OCI-LY1 (cell line): Measurements from ENCODE around the gene RBM48.

Source experiments
- H2AFZ ChIP-seq: fragments of 200-600 bp; sonication (generic), shearing (Covaris generic); 2 replicates; pipeline ENCODE4 v1.6.0; 2014; ENCODE audit warnings: antibody characterized with exemption, mild to moderate bottlenecking, low read length
- H3F3A ChIP-seq: fragments of 200-600 bp; sonication (generic), shearing (Covaris generic); 2 replicates; pipeline ENCODE4 v1.6.0; 2014; ENCODE audit warnings: mild to moderate bottlenecking, antibody characterized with exemption, low read length, moderate library complexity; ENCODE audit not compliant: insufficient read depth
- H3K27ac ChIP-seq: fragments of 200-600 bp; sonication (generic); 2 replicates; pipeline ENCODE4 v1.5.1; 2014; ENCODE audit warnings: low read length, mixed run types, mild to moderate bottlenecking, low read depth; ENCODE audit not compliant: poor library complexity, severe bottlenecking
- H3K27me3 ChIP-seq: fragments of 200-600 bp; sonication (generic); 2 replicates; pipeline ENCODE4 v1.6.0; 2014; ENCODE audit warnings: antibody characterized with exemption, mild to moderate bottlenecking, low read length, moderate library complexity; ENCODE audit not compliant: insufficient read depth
- H3K36me3 ChIP-seq: fragments of 200-600 bp; sonication (generic); 2 replicates; pipeline ENCODE4 v1.6.1; 2014; ENCODE audit warnings: mild to moderate bottlenecking, antibody characterized with exemption, low read length, moderate library complexity, mixed read lengths; ENCODE audit not compliant: insufficient read depth
- H3K4me1 ChIP-seq: fragments of 200-600 bp; sonication (generic); 2 replicates; pipeline ENCODE4 v1.5.1; 2014; ENCODE audit warnings: mild to moderate bottlenecking, low read length, moderate library complexity; ENCODE audit not compliant: insufficient read depth, severe bottlenecking
- H3K4me2 ChIP-seq: fragments of 200-600 bp; sonication (generic), shearing (Covaris generic); 2 replicates; pipeline ENCODE4 v1.6.1; 2014; ENCODE audit warnings: low read length
- H3K4me3 ChIP-seq: fragments of 200-600 bp; sonication (generic); 2 replicates; pipeline ENCODE4 v1.5.1; 2014; ENCODE audit warnings: low read length, low read depth, mild to moderate bottlenecking, mixed read lengths; ENCODE audit not compliant: poor library complexity, severe bottlenecking
- H3K79me2 ChIP-seq: fragments of 200-600 bp; shearing (Covaris generic); 2 replicates; pipeline ENCODE4 v1.6.1; 2016; ENCODE audit warnings: mixed run types, low read length, mixed read lengths; ENCODE audit not compliant: insufficient read depth
- H3K9ac ChIP-seq: fragments of 200-600 bp; sonication (generic), shearing (Covaris generic); 2 replicates; pipeline ENCODE4 v1.6.1; 2014; ENCODE audit warnings: mild to moderate bottlenecking, low read length, mixed read lengths
- H3K9me2 ChIP-seq: fragments of 200-600 bp; sonication (generic), shearing (Covaris generic); 2 replicates; pipeline ENCODE4 v1.6.1; 2014; ENCODE audit warnings: low read depth, mild to moderate bottlenecking, low read length, mixed read lengths
- H3K9me3 ChIP-seq: fragments of 200-600 bp; shearing (Covaris generic); 2 replicates; pipeline ENCODE4 v1.6.1; 2014; ENCODE audit warnings: low read length, mixed read lengths
- H4K20me1 ChIP-seq: fragments of 200-600 bp; sonication (generic), shearing (Covaris generic); 2 replicates; pipeline ENCODE4 v1.6.0; 2016; ENCODE audit warnings: mild to moderate bottlenecking, low read length; ENCODE audit not compliant: insufficient read depth
- EZH2 ChIP-seq: fragments of 200-600 bp; sonication (generic), shearing (Covaris generic); IDR thresholded peaks from 2 replicates; pipeline ENCODE4 v1.8.0; 2017; ENCODE audit warnings: borderline replicate concordance, mixed run types, mild to moderate bottlenecking, antibody characterized with exemption, low read length, moderate library complexity, mixed read lengths
- TF ChIP-seq, protein P1 (sequence below): fragments of 200-600 bp; sonication (generic), shearing (Covaris generic); IDR thresholded peaks from 2 replicates; pipeline ENCODE4 v1.5.1; 2017; ENCODE audit warnings: mild to moderate bottlenecking, antibody characterized with exemption, low read length, moderate library complexity, mixed read lengths

RBM48 gene

DNA sequence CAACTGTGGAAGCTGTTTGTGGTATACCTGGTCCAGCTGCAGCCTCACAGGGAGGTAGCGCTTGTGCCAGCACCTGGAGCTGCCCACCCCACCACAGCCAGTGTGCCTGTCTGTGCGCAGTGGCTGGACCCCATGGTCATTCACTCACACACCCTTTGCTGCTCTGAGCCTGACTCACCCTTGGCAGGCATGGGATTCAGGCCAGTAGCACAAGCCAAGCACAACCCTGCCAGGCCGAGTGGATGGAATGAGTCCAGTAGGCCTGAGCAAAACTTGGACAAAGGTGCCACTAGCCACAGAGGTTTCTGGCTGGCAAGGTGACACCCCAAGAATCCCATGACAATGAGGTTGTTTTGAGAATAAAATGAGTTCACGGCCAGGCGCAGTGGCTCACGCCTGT, 19.0 kb downstream of the RBM48 start:
- Histone ChIP-seq H3K36me3 (no peaks in the 10 kb centered on the region), H2AFZ (no peak overlapping the region), H3K9ac (no peak overlapping the region), H3F3A (no peaks in the 10 kb centered on the region), H3K4me3 (no peak overlapping the region), H3K9me3 (no peaks in the 10 kb centered on the region), H3K27ac (no peak overlapping the region), H3K27me3 (no peaks in the 10 kb centered on the region), H4K20me1 (no peaks in the 10 kb centered on the region), H3K4me1 (no peaks in the 10 kb centered on the region), H3K9me2 (no peaks in the 10 kb centered on the region), H3K79me2 (no peaks in the 10 kb centered on the region), H3K4me2 (no peak overlapping the region)
- TF ChIP-seq EZH2, result no peak
- TF ChIP-seq, protein P1, sequence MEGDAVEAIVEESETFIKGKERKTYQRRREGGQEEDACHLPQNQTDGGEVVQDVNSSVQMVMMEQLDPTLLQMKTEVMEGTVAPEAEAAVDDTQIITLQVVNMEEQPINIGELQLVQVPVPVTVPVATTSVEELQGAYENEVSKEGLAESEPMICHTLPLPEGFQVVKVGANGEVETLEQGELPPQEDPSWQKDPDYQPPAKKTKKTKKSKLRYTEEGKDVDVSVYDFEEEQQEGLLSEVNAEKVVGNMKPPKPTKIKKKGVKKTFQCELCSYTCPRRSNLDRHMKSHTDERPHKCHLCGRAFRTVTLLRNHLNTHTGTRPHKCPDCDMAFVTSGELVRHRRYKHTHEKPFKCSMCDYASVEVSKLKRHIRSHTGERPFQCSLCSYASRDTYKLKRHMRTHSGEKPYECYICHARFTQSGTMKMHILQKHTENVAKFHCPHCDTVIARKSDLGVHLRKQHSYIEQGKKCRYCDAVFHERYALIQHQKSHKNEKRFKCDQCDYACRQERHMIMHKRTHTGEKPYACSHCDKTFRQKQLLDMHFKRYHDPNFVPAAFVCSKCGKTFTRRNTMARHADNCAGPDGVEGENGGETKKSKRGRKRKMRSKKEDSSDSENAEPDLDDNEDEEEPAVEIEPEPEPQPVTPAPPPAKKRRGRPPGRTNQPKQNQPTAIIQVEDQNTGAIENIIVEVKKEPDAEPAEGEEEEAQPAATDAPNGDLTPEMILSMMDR, result no peak

DNA sequence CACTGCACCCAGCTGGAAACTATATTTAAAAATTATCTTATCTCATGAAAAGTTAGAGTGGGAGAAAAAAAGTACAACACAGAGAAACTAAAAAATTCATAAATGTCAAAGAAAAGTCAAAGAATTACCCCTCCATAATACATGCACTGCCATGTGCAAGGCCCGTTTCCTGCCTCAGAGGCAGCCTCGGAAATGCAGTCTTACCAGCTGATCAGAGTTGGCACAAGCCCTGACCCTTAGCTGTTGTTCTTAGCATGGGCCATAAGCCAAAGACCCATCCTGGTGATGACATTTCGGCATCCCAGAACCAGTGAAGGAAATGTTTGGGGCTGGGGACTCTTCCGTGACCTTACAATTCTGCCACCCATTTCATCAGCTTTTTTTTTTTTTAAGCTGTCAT, 21.6 kb downstream of the RBM48 start:
- no peak overlapping the region for H3K4me2 ChIP-seq
- H2AFZ ChIP-seq, result no peak overlapping the region
- no peak overlapping the region for H3K4me3 ChIP-seq
- no peak overlapping the region for H3K27ac ChIP-seq
- H3K79me2 ChIP-seq, result no peaks in the 10 kb centered on the region
- H3F3A ChIP-seq, result no peaks in the 10 kb centered on the region
- H3K27me3 ChIP-seq, result no peaks in the 10 kb centered on the region
- TF ChIP-seq EZH2, result no peak
- TF ChIP-seq, protein P1, result no peak
- no peaks in the 10 kb centered on the region for H3K4me1 ChIP-seq
- no peak overlapping the region for H3K9ac ChIP-seq
- H3K36me3 ChIP-seq, result no peaks in the 10 kb centered on the region
- H4K20me1 ChIP-seq, result no peaks in the 10 kb centered on the region
- H3K9me3 ChIP-seq, result no peaks in the 10 kb centered on the region
- no peaks in the 10 kb centered on the region for H3K9me2 ChIP-seq

DNA sequence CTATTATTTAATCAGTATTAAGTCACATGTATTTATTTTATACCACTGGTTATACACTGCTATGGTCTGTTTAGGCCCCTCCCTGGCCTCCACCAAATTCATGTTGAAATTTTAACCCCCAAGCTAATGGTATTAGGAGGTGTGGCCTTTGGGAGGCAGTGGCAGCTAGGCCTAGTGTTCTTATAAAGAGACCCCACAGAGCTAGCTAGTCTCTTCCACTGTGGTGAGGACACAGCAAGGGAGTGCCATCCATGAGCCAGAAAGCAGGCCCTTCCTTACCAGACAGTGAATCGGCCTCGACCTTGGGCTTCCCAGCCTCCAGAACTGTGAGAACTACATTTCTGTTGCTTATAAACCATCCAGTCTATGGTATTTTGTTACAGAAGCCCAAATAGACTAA, 28.7 kb downstream of the RBM48 start:
- no peak overlapping the region for H3K4me3 ChIP-seq
- no peaks in the 10 kb centered on the region for H3K79me2 ChIP-seq
- no peaks in the 10 kb centered on the region for H3K9me2 ChIP-seq
- no peaks in the 10 kb centered on the region for H3K27me3 ChIP-seq
- no peak overlapping the region for H3K27ac ChIP-seq
- no peaks in the 10 kb centered on the region for H4K20me1 ChIP-seq
- no peak overlapping the region for H2AFZ ChIP-seq
- no peaks in the 10 kb centered on the region for H3K9me3 ChIP-seq
- no peaks in the 10 kb centered on the region for H3K4me1 ChIP-seq
- no peak overlapping the region for H3K9ac ChIP-seq
- TF ChIP-seq, protein P1, result no peak
- H3F3A ChIP-seq, result no peaks in the 10 kb centered on the region
- H3K36me3 ChIP-seq, result peaks cover 26% of the 10 kb centered on the region
- H3K4me2 ChIP-seq, result no peak overlapping the region
